Esophagus muscularis mucosa (tissue), 4 donors: ENCODE results near the gene CCDC187. TPM values are rescaled to one million over a fixed set of nuclear protein-coding genes. Genes with fewer than 3 reads are reported as not detected.

ENCODE experiments used
- DNase-seq: peaks from one replicate; pipeline ENCODE4 v3.0.0-alpha.2; 2017; ENCODE audit errors: extremely low spot score
- H3K27ac ChIP-seq, 4 donors: fragments of 200-600 bp; sonication (generic); replicated peaks in 1 of 4; 1 replicate in 3 of 4; 2 replicates in 1 of 4; pipeline ENCODE4 v1.5.1; 2016 to 2019; ENCODE audit warnings: mild to moderate bottlenecking in 1 of 4
- H3K27me3 ChIP-seq, 4 donors: fragments of 200-600 bp; sonication (generic); one replicate each; pipeline versions ENCODE4 v1.5.1 to v1.6.0; 2016 to 2019
- H3K36me3 ChIP-seq, 4 donors: fragments of 200-600 bp; sonication (generic); one replicate each; pipeline ENCODE4 v1.5.1; 2016 to 2019
- H3K4me1 ChIP-seq, 4 donors: fragments of 200-600 bp; sonication (generic); one replicate each; pipeline ENCODE4 v1.5.1; 2016 to 2019
- H3K4me3 ChIP-seq, 4 donors: fragments of 200-600 bp; sonication (generic); 1 replicate in 2 of 4; 2 replicates in 2 of 4; pipeline ENCODE4 v1.5.1; 2016 to 2019; ENCODE audit warnings: mild to moderate bottlenecking in 4 of 4, moderate library complexity in 1 of 4
- H3K9me3 ChIP-seq, 4 donors: fragments of 200-600 bp; sonication (generic); 1 replicate in 3 of 4; 2 replicates in 1 of 4; pipeline ENCODE4 v1.5.1; 2016 to 2019
- CTCF ChIP-seq, 3 experiments: fragments of 200-600 bp in 2 of 3; fragments of 450-650 bp in 1 of 3; sonication (generic) in 2 of 3; IDR thresholded peaks; one replicate each; pipeline ENCODE4 v1.5.1; 2017 to 2019; ENCODE audit warnings: antibody characterized with exemption in 3 of 3, mild to moderate bottlenecking in 2 of 3, moderate library complexity in 1 of 3
- EP300 ChIP-seq: sonication (generic); formaldehyde crosslinking; IDR thresholded peaks from one replicate; pipeline ENCODE4 v1.6.1; 2017; ENCODE audit warnings: antibody characterized with exemption
- POLR2A ChIP-seq: fragments of 450-650 bp; IDR thresholded peaks from one replicate; pipeline ENCODE4 v1.6.1; 2017; ENCODE audit warnings: antibody characterized with exemption, moderate library complexity, mild to moderate bottlenecking, low read depth
- POLR2AphosphoS5 ChIP-seq, 2 donors: sonication (generic); formaldehyde crosslinking; IDR thresholded peaks; one replicate each; pipeline ENCODE4 v1.6.1; 2017; ENCODE audit warnings: antibody characterized with exemption in 2 of 2
- WGBS: methylation state at CpG from one replicate; pipeline ENCODE4 v1.1.5; 2018; 5-methylcytosine and 5-hydroxymethylcytosine counted together
- intact Hi-C: fragments of 100-400 bp; cut with DNase I; formaldehyde crosslinking; loops from one replicate; pipeline ENCODE4 v1.15.1; 2023
- total RNA-seq, 4 donors: library from RNA; depleted of rRNA; stranded (reverse); fragments of >200 nt; gene quantifications; one replicate each; pipeline versions ENCODE4 v1.1.0 to v1.2.1, GENCODE V29; 2016

Gene CCDC187
- total RNA-seq, 4 donors from 2014 or later = not detected

GRCh38 chr9:136253246-136254130 lies 50.4 kb downstream of the CCDC187 start:
- no peaks in the 10 kb centered on the region for H3K9me3 ChIP-seq
- H3K4me1 ChIP-seq = peaks cover 0 to 3% (median 0%) of the 10 kb centered on the region in 4 donors
- 91% methylated on average over 23 of the region's 32 CpGs for WGBS
- DNase-seq = no peak
- peaks cover 0 to 59% (median 0%) of the 10 kb centered on the region in 4 donors for H3K27me3 ChIP-seq
- H3K4me3 ChIP-seq = no peak overlapping the region
- intact Hi-C loops = no loop called here
- TF ChIP-seq CTCF (IDR thresholded peaks at IDR 0.05) (no peak), POLR2AphosphoS5 (IDR thresholded peaks at IDR 0.05) (no peak), POLR2A (no peak), EP300 (no peak)
- H3K36me3 ChIP-seq = no peaks in the 10 kb centered on the region
- no peak overlapping the region for H3K27ac ChIP-seq

- Histone ChIP-seq H3K27ac (no peak overlapping the region), H3K4me1 (peaks cover 0 to 3% (median 0%) of the 10 kb centered on the region in 4 donors), H3K27me3 (peaks cover 0 to 54% (median 0%) of the 10 kb centered on the region in 4 donors), H3K9me3 (no peaks in the 10 kb centered on the region), H3K36me3 (no peaks in the 10 kb centered on the region), H3K4me3 (no peak overlapping the region)
- intact Hi-C loops = no loop called here
- WGBS = 75% methylated on average over 6 of the region's 10 CpGs
- TF ChIP-seq POLR2A = no peak
- no peak for TF ChIP-seq EP300
- TF ChIP-seq CTCF (IDR thresholded peaks at IDR 0.05) = no peak
- no peak for TF ChIP-seq POLR2AphosphoS5 (IDR thresholded peaks at IDR 0.05)
- no peak for DNase-seq
These were observed 51.0 kb downstream of the CCDC187 start for GRCh38 chr9:136252846-136253245.

GRCh38 chr9:136252281-136252680 lies 51.6 kb downstream of the CCDC187 start:
- H3K9me3 ChIP-seq = no peaks in the 10 kb centered on the region
- WGBS = 96% methylated on average over 9 of the region's 29 CpGs
- H3K27me3 ChIP-seq = peaks cover 0 to 48% (median 0%) of the 10 kb centered on the region in 4 donors
- no peaks in the 10 kb centered on the region for H3K36me3 ChIP-seq
- intact Hi-C loops = no loop called here
- DNase-seq = no peak
- no peak overlapping the region for H3K27ac ChIP-seq
- no peak for TF ChIP-seq POLR2A
- no peak for TF ChIP-seq POLR2AphosphoS5 (IDR thresholded peaks at IDR 0.05)
- no peak for TF ChIP-seq CTCF (IDR thresholded peaks at IDR 0.05)
- TF ChIP-seq EP300 = no peak
- no peak overlapping the region for H3K4me3 ChIP-seq
- peaks cover 0 to 3% (median 0%) of the 10 kb centered on the region in 4 donors for H3K4me1 ChIP-seq

GRCh38 chr9:136251264-136252115 lies 52.4 kb downstream of the CCDC187 start:
- H3K4me1 ChIP-seq = peaks cover 0 to 3% (median 2%) of the 10 kb centered on the region in 4 donors
- H3K9me3 ChIP-seq = no peaks in the 10 kb centered on the region
- H3K36me3 ChIP-seq = no peaks in the 10 kb centered on the region
- H3K27me3 ChIP-seq = peaks cover 0 to 44% (median 0%) of the 10 kb centered on the region in 4 donors
- H3K27ac ChIP-seq = no peak overlapping the region
- intact Hi-C loops = no loop called here
- 84% methylated on average over 22 of the region's 50 CpGs for WGBS
- no peak overlapping the region for H3K4me3 ChIP-seq
- TF ChIP-seq EP300 (no peak), POLR2AphosphoS5 (IDR thresholded peaks at IDR 0.05) (no peak), CTCF (IDR thresholded peaks at IDR 0.05) (no peak), POLR2A (no peak)
- DNase-seq = no peak
